GM23338 (cell line): ENCODE data around the gene MYL11. TPM values are rescaled to one million over a fixed set of nuclear protein-coding genes. Genes with fewer than 3 reads are reported as not detected.

ENCODE experiments used
- ATAC-seq: fragments of 200-7000 bp; cut with Tn5 transposase; 3 replicates; pipeline ENCODE4 v1.9.1; 2020
- DNase-seq: peaks from one replicate; pipeline ENCODE4 v3.0.0-alpha.2; 2015; ENCODE audit warnings: low spot score
- H2AFZ ChIP-seq: fragments of 200-600 bp; sonication (generic); 2 replicates; pipeline ENCODE4 v1.8.0; 2016; ENCODE audit warnings: antibody characterized with exemption, mild to moderate bottlenecking, moderate library complexity
- H3F3A ChIP-seq: fragments of 200-600 bp; sonication (generic); replicated peaks from 2 replicates; pipeline ENCODE4 v1.8.0; 2017; ENCODE audit warnings: antibody characterized with exemption, mixed run types, low read depth
- H3K27ac ChIP-seq: fragments of 200-600 bp; sonication (generic); 2 replicates; pipeline ENCODE4 v1.6.1; 2016; ENCODE audit warnings: low read depth
- H3K27me3 ChIP-seq: fragments of 200-600 bp; sonication (generic); 2 replicates; pipeline ENCODE4 v1.8.0; 2016; ENCODE audit warnings: mild to moderate bottlenecking, mixed run types, moderate library complexity; ENCODE audit not compliant: insufficient read depth
- H3K36me3 ChIP-seq: fragments of 200-600 bp; sonication (generic); 2 replicates; pipeline ENCODE4 v1.8.0; 2016; ENCODE audit warnings: mild to moderate bottlenecking; ENCODE audit not compliant: insufficient read depth
- H3K4me1 ChIP-seq: fragments of 200-600 bp; sonication (generic); 2 replicates; pipeline ENCODE4 v1.8.0; 2016; ENCODE audit warnings: mild to moderate bottlenecking, moderate library complexity; ENCODE audit not compliant: insufficient read depth
- H3K4me2 ChIP-seq: fragments of 200-600 bp; sonication (generic); 2 replicates; pipeline ENCODE4 v1.7.1; 2017; ENCODE audit warnings: mixed run types
- H3K4me3 ChIP-seq: fragments of 200-600 bp; sonication (generic); 2 replicates; pipeline ENCODE4 v1.6.1; 2016; ENCODE audit warnings: mixed run types
- H3K79me2 ChIP-seq: fragments of 200-600 bp; sonication (generic); replicated peaks from 2 replicates; pipeline ENCODE4 v1.8.0; 2017; ENCODE audit warnings: mild to moderate bottlenecking; ENCODE audit not compliant: insufficient read depth
- H3K9me2 ChIP-seq: fragments of 200-600 bp; sonication (generic); 2 replicates; pipeline ENCODE4 v1.8.0; 2017; ENCODE audit not compliant: insufficient read depth
- H4K20me1 ChIP-seq: fragments of 200-600 bp; sonication (generic); replicated peaks from 2 replicates; pipeline ENCODE4 v1.8.0; 2017; ENCODE audit warnings: mild to moderate bottlenecking; ENCODE audit not compliant: insufficient read depth
- H3K27ac Mint-ChIP-seq: 2 replicates; pipeline ENCODE4 v1.8.0; 2020; ENCODE audit warnings: inconsistent platforms, mild to moderate bottlenecking, moderate library complexity, mixed read lengths
- H3K27me3 Mint-ChIP-seq: 3 replicates; pipeline ENCODE4 v1.8.0; 2022; ENCODE audit warnings: low read depth, mild to moderate bottlenecking, moderate library complexity, mixed read lengths, inconsistent platforms; ENCODE audit not compliant: insufficient read depth, poor library complexity
- H3K36me3 Mint-ChIP-seq: 3 replicates; pipeline ENCODE4 v1.8.0; 2021; ENCODE audit warnings: low read depth, mild to moderate bottlenecking, inconsistent platforms, moderate library complexity, mixed read lengths
- H3K4me1 Mint-ChIP-seq: 3 replicates; pipeline ENCODE4 v1.8.0; 2020; ENCODE audit warnings: mild to moderate bottlenecking, inconsistent platforms, mixed read lengths
- H3K4me3 Mint-ChIP-seq: 3 replicates; pipeline ENCODE4 v1.8.0; 2021; ENCODE audit warnings: moderate library complexity, mild to moderate bottlenecking, inconsistent platforms, mixed read lengths
- H3K9me3 Mint-ChIP-seq: 3 replicates; pipeline ENCODE4 v1.8.0; 2020; ENCODE audit warnings: moderate library complexity, mild to moderate bottlenecking, inconsistent platforms, mixed read lengths
- CREB1 ChIP-seq: fragments of 250-450 bp; sonication (Bioruptor Pico); IDR thresholded peaks from 2 replicates; pipeline ENCODE4 v1.5.0; 2020; ENCODE audit warnings: low read depth, mild to moderate bottlenecking, moderate library complexity
- ETS1 ChIP-seq: IDR thresholded peaks from 2 replicates; pipeline ENCODE4 v1.6.1; 2016; ENCODE audit warnings: antibody characterized with exemption
- JUNB ChIP-seq: IDR thresholded peaks from one replicate; pipeline ENCODE4 v1.6.1; 2016; ENCODE audit warnings: antibody characterized with exemption; ENCODE audit not compliant: unreplicated experiment
- POLR2AphosphoS5 ChIP-seq: IDR thresholded peaks from 2 replicates; pipeline ENCODE4 v1.6.1; 2016; ENCODE audit warnings: antibody characterized with exemption, low read depth
- REST ChIP-seq: IDR thresholded peaks from one replicate; pipeline ENCODE4 v1.6.1; 2018; ENCODE audit warnings: antibody characterized with exemption; ENCODE audit not compliant: unreplicated experiment
- ZNF331 ChIP-seq: fragments of 250-450 bp; sonication (Bioruptor Pico); IDR thresholded peaks from 2 replicates; pipeline ENCODE4 v1.5.0; 2020; ENCODE audit warnings: low read depth, mild to moderate bottlenecking, moderate library complexity
- ZNF462 ChIP-seq: fragments of 250-450 bp; sonication (Bioruptor Pico); IDR thresholded peaks from 2 replicates; pipeline ENCODE4 v1.5.0; 2020; ENCODE audit warnings: mild to moderate bottlenecking, moderate library complexity
- polyA plus RNA-seq: library from polyadenylated mRNA; unstranded; fragments of >200 nt; fragmentation: Nextera tagmentation; extraction: Ambion mirVana; gene quantifications from 2 replicates; pipeline ENCODE4 v1.2.1, GENCODE V29; 2016
- total RNA-seq: library from RNA; depleted of rRNA; stranded (reverse); fragments of >200 nt; shearing (Covaris generic); gene quantifications from 2 replicates; pipeline ENCODE4 v1.2.3, GENCODE V29; 2014

The MYL11 gene
- total and polyA plus RNA-seq, 2 experiments from 2014 or later, result 3.5 TPM; not detected in 1

- Histone ChIP-seq H3K27ac (no peak overlapping the region), H2AFZ (no peak overlapping the region), H3F3A (0 out of 2 replicates have a peak, but pooled peaks cover 12% of the 10 kb centered on the region), H3K79me2 (peaks cover 16% of the 10 kb centered on the region), H3K9me2 (no peaks in the 10 kb centered on the region), H3K36me3 (peaks cover 7% of the 10 kb centered on the region; the same call in 1 of the 2 replicates), H3K27me3 (no peaks in the 10 kb centered on the region), H3K4me3 (no peak overlapping the region), H4K20me1 (no peaks in the 10 kb centered on the region), H3K4me1 (no peaks in the 10 kb centered on the region; the same call in 1 of the 2 replicates), H3K4me2 (no peak overlapping the region)
- no peak overlapping the region for H3K4me3 Mint-ChIP-seq
- peaks cover 13% of the 10 kb centered on the region for H3K27me3 Mint-ChIP-seq
- no peak overlapping the region for H3K27ac Mint-ChIP-seq
- H3K9me3 Mint-ChIP-seq, result peaks cover 4% of the 10 kb centered on the region; the same call in 2 of the 3 replicates
- peaks cover 6% of the 10 kb centered on the region for H3K4me1 Mint-ChIP-seq
- ATAC-seq (no peak), DNase-seq (no peak)
- peaks cover 53% of the 10 kb centered on the region for H3K36me3 Mint-ChIP-seq
- TF ChIP-seq ZNF331 (no peak), POLR2AphosphoS5 (no peak), ETS1 (no peak), REST (no peak), JUNB (no peak)
Observed at GRCh38 chr16:30350134-30350871, 24.3 kb upstream of the MYL11 start.

- Histone ChIP-seq H3K36me3 (peaks cover 7% of the 10 kb centered on the region; the same call in 1 of the 2 replicates), H2AFZ (no peak overlapping the region), H4K20me1 (no peaks in the 10 kb centered on the region), H3K27me3 (no peaks in the 10 kb centered on the region), H3K4me3 (no peak overlapping the region), H3K4me1 (peaks cover under 1% of the 10 kb centered on the region; the same call in 1 of the 2 replicates), H3K27ac (no peak overlapping the region), H3K9me2 (no peaks in the 10 kb centered on the region), H3K79me2 (peaks cover 16% of the 10 kb centered on the region), H3F3A (0 out of 2 replicates have a peak, but pooled peaks cover 12% of the 10 kb centered on the region), H3K4me2 (no peak overlapping the region)
- peaks cover 4% of the 10 kb centered on the region; the same call in 2 of the 3 replicates for H3K9me3 Mint-ChIP-seq
- no peak for DNase-seq
- peaks cover 53% of the 10 kb centered on the region for H3K36me3 Mint-ChIP-seq
- ATAC-seq, result no peak
- no peak overlapping the region for H3K4me3 Mint-ChIP-seq
- H3K27me3 Mint-ChIP-seq, result peaks cover 18% of the 10 kb centered on the region
- H3K4me1 Mint-ChIP-seq, result peaks cover 6% of the 10 kb centered on the region
- no peak overlapping the region for H3K27ac Mint-ChIP-seq
- TF ChIP-seq ZNF462 (no peak), POLR2AphosphoS5 (no peak), ETS1 (no peak), CREB1 (CRISPR knock-in tag) (no peak), JUNB (no peak)
Observed at GRCh38 chr16:30351001-30351441, 23.6 kb upstream of the MYL11 start.
